ENCODE measurements around the gene YPEL3.
A peak's percentile ranks its signal among the peaks of the same experiment; 100 is the strongest.

The YPEL3 gene

DNA sequence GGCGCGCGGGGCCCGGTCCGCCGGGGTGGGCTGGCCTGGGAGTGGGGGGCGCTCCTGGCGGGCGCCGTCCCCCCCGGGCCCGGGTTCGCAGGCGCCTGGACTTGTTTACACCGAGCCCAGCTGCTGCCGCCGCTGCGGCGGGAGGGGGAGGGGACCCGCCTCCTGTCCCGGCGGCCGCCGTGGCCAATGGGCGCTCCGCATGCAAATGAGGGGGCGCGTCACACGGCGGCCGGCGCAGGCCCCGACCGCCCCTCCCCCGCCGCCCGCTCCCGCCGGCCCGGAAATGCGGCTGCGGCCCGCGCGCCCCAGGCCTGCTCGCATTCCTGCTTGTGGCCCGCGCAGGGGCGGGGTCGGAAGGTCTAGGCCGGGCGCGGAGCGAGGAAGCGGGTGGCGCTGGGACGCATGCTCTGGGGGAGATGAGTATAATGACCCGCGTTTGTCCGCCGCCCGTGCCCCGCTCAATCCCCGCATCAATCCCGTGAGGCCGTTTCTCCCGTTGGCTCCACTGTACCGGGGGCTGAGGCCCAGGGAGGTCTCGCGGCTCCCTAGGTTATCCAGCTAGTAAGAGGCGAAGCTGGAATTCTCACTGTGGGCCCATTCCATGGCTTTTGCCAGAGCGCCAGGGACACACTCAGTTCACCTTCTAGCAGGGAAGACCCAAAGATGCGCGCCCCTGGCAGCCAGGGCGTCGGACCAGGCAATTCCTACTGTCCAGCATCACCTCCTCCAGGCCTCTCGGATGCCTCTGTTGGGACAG is at the start of gene YPEL3:
YPEL3 (minus strand) TSS at position 109 of the 757 bp plus-strand sequence. CDS start 731 bp downstream, outside the sequence.
- CTCF ChIA-PET: interaction anchor here (0.5 to 1.0 kb wide), 3 partner anchors 16 to 250 kb away, joined by 3 read pairs; no protein-coding TSS in a partner anchor
- H3K9me3 ChIP-seq (ENCODE audit: control insufficient read depth, insufficient read depth, low read depth, low read length): no peaks in the 10 kb centered on the region
- H3K36me3 ChIP-seq (ENCODE audit: control insufficient read depth in 2 of 2, insufficient read depth in 1 of 2, low read length in 2 of 2): peaks cover 0 to 15% of the 10 kb centered on the region in 2 experiments; a peak in 1 of 3 replicates
- H3K4me3 ChIP-seq (ENCODE audit: low read depth, low read length): peak within 1 kb of the TSS; percentile 58
- POLR2A ChIA-PET: interaction anchor here (1.0 to 1.3 kb wide), 4 partner anchors 31 to 322 kb away, joined by 3 to 4 read pairs (median 3); partner anchors contain the start of genes ALDOA, ZNF48 and ZNF771
- peak within 1 kb of the TSS; percentile 11; the same call in 1 of the 2 replicates for H3K27ac ChIP-seq (ENCODE audit: extremely low read depth, low read depth, low read length)
- H3K4me1 ChIP-seq (ENCODE audit: control insufficient read depth, insufficient read depth, low read length): no peaks in the 10 kb centered on the region
- TF ChIP-seq ZNF664 (tag by site-specific recombination; IDR thresholded peaks at IDR 0.05) (no peak), ZNF561 (tag by site-specific recombination; IDR thresholded peaks at IDR 0.05; ENCODE audit: borderline replicate concordance) (0 out of 2 replicates have a peak, but pooled peaks have one; percentile 51), GLI2 (tag by site-specific recombination; IDR thresholded peaks at IDR 0.05; ENCODE audit: borderline replicate concordance, low read depth) (no peak), ZNF2 (tag by site-specific recombination; IDR thresholded peaks at IDR 0.05) (peak; percentile 33; the same call in 1 of the 2 replicates), ZNF157 (tag by site-specific recombination; IDR thresholded peaks at IDR 0.05) (no peak), ZNF335 (tag by site-specific recombination; conservative IDR thresholded peaks at IDR 0.05) (peak; percentile 79), SCRT1 (tag by site-specific recombination; IDR thresholded peaks at IDR 0.05; ENCODE audit: borderline replicate concordance) (no peak), ZNF19 (tag by site-specific recombination; IDR thresholded peaks at IDR 0.05; ENCODE audit: low read depth) (no peak), PATZ1 (tag by site-specific recombination; IDR thresholded peaks at IDR 0.05) (peak; percentile 88), ZNF18 (tag by site-specific recombination; IDR thresholded peaks at IDR 0.05) (no peak), KLF10 (tag by site-specific recombination; IDR thresholded peaks at IDR 0.05) (peak; percentile 88), SCRT2 (tag by site-specific recombination; IDR thresholded peaks at IDR 0.05) (no peak), ZSCAN16 (tag by site-specific recombination; IDR thresholded peaks at IDR 0.05) (no peak), ZBTB1 (tag by site-specific recombination; IDR thresholded peaks at IDR 0.05) (peak; percentile 62; the same call in 1 of the 2 replicates), ZFP37 (tag by site-specific recombination; IDR thresholded peaks at IDR 0.05) (no peak), ZNF280D (tag by site-specific recombination; IDR thresholded peaks at IDR 0.05) (no peak), ZNF843 (tag by site-specific recombination; IDR thresholded peaks at IDR 0.05) (no peak; the same call in 1 of the 2 replicates), ZNF529 (tag by site-specific recombination; IDR thresholded peaks at IDR 0.05; ENCODE audit: insufficient replicate concordance) (no peak), ZNF558 (tag by site-specific recombination; IDR thresholded peaks at IDR 0.05) (no peak), IKZF3 (tag by site-specific recombination; IDR thresholded peaks at IDR 0.05) (peak; percentile 81), ZNF510 (tag by site-specific recombination; IDR thresholded peaks at IDR 0.05; ENCODE audit: insufficient replicate concordance) (no peak), EGR2 (tag by site-specific recombination; IDR thresholded peaks at IDR 0.05; ENCODE audit: low read depth) (0 out of 2 replicates have a peak, but pooled peaks have one; percentile 14), ZNF239 (tag by site-specific recombination; IDR thresholded peaks at IDR 0.05) (no peak), ZNF398 (tag by site-specific recombination; IDR thresholded peaks at IDR 0.05) (peak; percentile 14; the same call in 1 of the 2 replicates)
- TF ChIP-seq, protein P1, sequence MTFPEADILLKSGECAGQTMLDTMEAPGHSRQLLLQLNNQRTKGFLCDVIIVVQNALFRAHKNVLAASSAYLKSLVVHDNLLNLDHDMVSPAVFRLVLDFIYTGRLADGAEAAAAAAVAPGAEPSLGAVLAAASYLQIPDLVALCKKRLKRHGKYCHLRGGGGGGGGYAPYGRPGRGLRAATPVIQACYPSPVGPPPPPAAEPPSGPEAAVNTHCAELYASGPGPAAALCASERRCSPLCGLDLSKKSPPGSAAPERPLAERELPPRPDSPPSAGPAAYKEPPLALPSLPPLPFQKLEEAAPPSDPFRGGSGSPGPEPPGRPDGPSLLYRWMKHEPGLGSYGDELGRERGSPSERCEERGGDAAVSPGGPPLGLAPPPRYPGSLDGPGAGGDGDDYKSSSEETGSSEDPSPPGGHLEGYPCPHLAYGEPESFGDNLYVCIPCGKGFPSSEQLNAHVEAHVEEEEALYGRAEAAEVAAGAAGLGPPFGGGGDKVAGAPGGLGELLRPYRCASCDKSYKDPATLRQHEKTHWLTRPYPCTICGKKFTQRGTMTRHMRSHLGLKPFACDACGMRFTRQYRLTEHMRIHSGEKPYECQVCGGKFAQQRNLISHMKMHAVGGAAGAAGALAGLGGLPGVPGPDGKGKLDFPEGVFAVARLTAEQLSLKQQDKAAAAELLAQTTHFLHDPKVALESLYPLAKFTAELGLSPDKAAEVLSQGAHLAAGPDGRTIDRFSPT (tag by site-specific recombination; IDR thresholded peaks at IDR 0.05): no peak

Data from HEK293 (cell line).